GM19025 (cell line): ENCODE measurements around the gene ASIP.
"Not testable (repeated sequence)": the region's sequence is repeated elsewhere in the genome, so short reads cannot be mapped to it uniquely, and the experiment has no call there.

ENCODE experiments used
- ATAC-seq: cut with Tn5 transposase; IDR thresholded peaks from one replicate; pipeline ENCODE4 v1.9.1; 2021; ENCODE audit warnings: mild to moderate bottlenecking, low read depth, moderate library complexity; ENCODE audit not compliant: unreplicated experiment

The ASIP gene

DNA sequence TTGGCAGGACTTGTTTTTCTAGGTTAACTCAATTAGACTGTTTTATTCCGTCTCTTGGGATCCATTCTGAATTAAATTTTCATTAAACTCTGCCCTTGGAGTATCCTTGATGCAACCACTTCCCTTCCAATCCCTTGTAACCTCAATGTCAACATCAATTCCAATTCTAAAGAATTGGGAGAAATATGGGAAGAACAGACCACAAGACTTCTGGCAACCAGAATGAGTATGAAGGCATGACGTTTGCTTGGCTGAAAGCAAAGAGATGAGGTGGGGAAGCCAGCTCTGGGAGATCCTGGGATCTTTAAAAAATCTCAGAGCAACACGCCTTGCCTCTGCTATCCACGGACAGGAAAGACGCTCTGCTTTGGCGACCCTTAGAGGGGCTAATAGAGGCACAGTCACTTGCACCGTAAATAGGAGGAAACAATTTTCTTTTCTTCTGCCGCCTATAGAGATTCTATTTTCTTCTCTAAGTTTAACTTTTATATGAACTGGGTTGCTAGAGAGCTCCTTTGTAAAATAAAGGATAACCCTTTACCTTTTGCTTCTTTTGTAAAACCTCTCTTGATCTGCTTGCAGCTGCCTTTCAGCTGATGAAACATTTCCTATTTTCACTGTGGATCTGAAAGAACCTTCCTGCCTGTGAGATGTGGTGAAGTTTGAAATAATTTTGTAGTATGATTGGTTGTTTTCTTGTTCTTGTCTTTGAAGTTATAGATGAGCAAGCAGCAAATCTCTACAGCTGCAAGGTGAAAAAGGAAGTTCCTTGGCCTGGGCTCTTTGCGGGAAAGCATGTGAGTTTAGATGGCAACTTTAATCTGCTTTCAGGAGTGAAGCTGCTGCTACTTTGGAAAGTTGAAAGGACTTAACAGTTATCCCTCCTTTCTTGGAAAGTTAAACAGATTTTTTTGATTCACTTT is at the start of gene ASIP:
ASIP (plus strand) TSS at position 731 of the 923 bp plus-strand sequence. CDS start 18,952 bp downstream, outside the sequence.
- ATAC-seq, result no peak

DNA sequence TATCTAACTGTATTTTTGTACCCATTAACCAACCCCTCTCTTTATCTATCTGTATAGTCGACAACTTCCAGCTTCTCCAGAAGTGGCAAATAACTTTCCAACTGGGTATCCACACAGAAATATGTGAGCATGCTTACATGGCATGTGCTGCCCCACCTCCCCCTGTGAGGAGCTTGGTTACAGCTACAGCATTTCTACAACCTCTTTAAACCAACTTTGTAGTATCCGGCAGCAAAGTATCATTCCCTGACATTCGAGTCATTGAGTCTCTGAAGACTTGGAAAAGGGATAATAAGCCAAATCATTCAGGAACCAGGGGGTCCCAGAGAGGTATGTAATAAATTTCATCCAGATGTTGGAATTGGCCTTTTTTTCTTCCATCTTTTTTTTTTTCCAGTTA is 48.2 kb upstream of the ASIP start:
- ATAC-seq, result no peak

GRCh38 chr20:34199183-34199582 is 42.0 kb upstream of the ASIP start:
- ATAC-seq, result no peak

- ATAC-seq, result no peak
Measured at GRCh38 chr20:34200023-34200422, 41.2 kb upstream of the ASIP start.

DNA sequence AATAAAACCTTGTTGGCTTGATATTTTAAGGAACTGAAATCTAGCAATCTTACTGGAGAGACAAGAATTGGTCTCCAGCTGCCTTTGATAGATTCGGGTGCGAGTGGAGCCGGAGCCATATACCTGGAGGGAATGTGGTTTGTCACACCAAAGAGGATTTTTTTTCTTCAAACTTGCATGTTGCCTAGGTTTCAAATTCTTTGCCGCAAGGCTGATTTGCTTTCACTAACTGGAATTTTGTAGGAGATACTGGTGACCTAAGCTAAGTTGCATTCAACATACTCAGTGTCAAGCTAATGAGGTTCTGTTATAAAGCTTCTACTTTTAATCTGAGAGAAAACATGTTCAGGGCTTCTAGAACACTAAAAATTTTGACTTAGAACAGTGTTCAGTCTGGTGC is 39.7 kb upstream of the ASIP start:
- no peak for ATAC-seq

GRCh38 chr20:34205172-34205880 is 35.9 kb upstream of the ASIP start:
- ATAC-seq, result not testable (repeated sequence)

GRCh38 chr20:34209111-34209510 is 32.1 kb upstream of the ASIP start:
- no peak for ATAC-seq

DNA sequence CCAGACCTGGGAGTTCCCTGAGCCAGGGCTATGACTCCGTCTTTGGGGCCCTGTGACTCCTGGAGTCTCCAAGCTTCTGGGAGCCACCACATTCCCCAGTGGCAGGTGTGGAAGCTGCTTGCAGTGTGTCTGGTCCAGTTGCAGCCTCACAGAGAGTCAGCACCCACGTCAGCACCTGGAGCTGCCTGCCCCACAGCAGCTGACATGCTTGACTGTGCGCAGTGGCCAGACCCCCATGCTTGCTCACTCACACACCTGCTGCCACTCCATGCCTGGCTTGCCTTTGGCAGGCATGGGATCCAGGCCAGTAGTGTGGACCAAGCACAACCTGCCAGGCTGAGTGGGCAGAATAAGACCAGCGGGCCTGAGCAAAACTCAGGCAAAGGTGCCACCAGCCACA is 31.0 kb upstream of the ASIP start:
- no peak for ATAC-seq

- ATAC-seq, result no peak
Measured at GRCh38 chr20:34211591-34211990, 29.6 kb upstream of the ASIP start.

DNA sequence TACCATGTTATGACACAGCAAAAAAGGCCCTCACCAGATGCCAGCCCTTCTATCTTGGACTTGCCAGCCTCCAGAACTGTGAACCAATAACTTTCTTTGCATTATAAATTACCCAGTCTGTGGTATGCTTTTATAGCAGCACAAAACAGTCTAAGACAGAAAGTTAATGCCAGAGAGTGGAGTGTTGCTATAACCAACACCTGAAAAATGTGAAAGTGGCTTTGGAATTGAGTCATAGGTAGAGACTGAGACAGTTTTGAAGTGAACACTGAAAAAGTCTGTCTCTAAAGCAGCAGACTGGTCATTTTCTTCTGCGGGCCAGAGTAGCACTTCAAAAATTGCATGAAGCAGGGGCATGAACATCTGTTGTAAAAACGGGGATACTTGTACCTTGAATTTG is 28.0 kb upstream of the ASIP start:
- ATAC-seq, result no peak

DNA sequence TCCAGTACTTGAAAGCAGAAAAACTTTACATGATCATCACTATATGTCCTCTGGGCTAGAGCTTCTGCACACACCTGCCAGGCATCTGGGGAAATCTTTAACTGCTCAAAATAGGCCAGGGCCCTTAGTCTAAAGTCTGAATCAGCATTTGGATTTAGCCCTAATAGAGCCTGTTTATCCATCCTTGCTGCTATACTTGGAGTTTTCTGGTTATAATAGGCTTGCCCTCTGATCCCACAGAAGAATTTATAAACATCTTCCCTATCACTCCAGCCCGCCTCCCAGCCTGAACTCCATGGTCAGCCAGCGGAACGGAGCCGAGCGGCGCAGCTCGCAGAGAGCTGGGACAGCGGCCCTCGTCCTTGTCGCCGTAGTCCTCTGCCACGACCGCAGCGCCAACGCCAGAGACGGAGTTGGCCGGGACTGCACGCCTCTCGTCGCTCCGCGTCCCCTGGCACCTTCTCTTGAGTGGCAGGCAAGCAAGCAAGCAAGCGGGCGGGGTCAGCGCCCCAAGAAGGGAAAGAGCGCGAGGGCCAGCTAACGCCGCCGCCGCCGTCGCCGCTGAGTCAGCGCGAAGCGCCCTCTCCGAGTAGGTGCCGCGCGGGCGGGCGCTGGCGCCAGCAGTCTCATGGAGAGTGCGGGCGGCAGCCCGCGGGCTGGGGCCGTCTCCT is 25.4 kb upstream of the ASIP start:
- ATAC-seq, result no peak

- no peak for ATAC-seq
Measured at GRCh38 chr20:34216382-34216742, 24.9 kb upstream of the ASIP start.

GRCh38 chr20:34220561-34220960 is 20.7 kb upstream of the ASIP start:
- no peak for ATAC-seq

DNA sequence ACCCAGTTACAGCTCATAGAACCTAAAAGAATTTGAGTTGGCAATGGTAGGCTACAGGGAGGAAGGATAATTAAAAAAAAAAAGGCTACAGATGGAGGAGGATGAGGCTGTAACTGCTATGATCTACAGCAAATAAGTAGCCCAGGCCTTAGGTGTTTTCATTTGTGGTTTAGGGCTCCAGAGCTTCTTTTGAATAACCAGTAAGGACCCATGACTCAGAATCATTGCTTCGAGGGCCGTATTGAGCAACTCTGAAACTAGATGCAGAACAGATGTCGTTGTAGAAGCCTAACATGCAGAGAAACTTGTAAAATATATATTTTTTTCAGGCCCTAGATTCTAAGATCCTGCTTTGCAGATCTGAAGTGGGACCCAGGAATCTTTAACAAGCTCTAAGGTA is 19.0 kb upstream of the ASIP start:
- no peak for ATAC-seq

DNA sequence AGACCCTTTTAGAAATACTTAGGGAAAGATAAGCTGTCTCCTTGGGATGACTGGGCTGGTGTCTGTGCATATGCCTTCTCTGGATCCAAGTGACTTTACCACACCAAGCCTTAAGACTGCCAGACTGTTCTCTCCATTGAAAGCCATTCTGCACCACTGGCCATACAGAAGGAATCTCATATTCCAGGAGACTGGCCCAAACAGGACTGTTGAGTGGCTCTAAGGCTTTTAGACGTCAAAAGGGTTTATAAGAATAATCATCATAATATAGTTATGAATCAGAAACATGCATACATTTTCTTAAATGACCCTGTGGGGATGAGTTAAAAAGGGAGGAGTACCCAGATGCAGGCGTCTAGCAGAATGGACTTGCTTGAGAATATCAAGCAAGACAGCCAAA is 17.0 kb upstream of the ASIP start:
- not testable (repeated sequence) for ATAC-seq

DNA sequence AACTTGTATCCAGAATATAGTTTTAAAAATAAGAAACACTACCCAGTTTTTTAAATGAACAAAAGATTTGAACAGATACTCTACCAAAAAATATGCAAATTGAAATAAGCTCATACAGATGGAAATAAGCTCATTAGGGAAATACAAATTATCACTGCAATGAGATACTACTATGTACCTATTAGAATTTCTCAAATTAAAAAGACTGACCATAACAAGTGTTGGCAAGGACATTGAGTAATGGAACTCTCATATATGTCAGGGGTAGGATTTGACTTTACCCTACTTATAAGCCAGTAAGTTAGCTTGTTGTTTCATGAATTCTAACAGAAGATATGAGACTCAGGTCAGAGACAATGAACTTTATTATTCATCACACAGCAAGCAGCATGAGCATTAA is 9.6 kb upstream of the ASIP start:
- no peak for ATAC-seq

- no peak for ATAC-seq
Measured at GRCh38 chr20:34232494-34233087, 8.6 kb upstream of the ASIP start.

GRCh38 chr20:34233687-34234086 is 7.5 kb upstream of the ASIP start:
- ATAC-seq, result no peak

DNA sequence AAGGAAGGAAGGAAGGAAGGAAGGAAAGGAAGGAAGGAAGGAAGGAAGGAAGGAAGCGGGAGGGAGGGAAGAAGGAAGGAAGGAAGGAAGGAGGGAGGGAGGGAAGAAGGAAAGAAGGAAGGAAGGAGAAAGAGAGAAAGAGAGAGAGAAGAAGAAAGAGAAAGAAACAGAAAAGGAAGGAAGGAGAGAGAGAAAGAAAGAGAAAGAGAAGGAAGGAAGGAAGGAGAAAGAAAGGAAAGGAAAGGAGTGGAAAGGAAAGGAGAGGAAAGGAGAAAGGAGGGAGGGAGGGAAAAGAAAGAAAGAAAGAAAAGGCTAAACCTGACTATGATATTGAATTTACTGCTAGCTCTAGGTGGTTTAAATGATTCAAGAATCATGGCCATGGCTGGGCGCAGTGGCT is 5.3 kb upstream of the ASIP start:
- ATAC-seq, result no peak

DNA sequence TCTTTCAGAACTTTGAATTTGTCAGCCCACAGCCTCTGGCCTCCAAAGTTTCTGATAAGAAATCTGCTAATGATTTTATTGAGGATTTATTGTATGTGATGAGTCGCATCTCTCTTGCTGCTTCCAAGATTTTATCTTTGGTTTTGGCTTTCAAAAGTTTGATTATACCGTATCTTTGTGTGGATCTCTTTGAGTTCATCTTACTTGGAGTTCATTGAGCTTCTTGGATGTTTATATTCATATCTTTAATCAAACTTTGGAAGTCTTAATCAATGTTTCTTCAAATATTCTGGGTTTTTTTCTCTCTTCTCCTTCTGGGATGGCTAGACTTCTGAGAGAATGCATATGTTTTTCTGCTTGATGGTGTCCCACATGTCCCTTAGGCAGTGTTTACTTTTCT is 3.3 kb upstream of the ASIP start:
- no peak for ATAC-seq

- no peak for ATAC-seq
Measured at GRCh38 chr20:34240121-34240520, 1.1 kb upstream of the ASIP start.
